HL-60 (cell line): ENCODE data around the gene MANBA.

Experiments
- DNase-seq, 2 experiments: peaks; one replicate each; pipeline ENCODE4 v3.0.0-alpha.2; 2010 to 2020; ENCODE audit warnings: low read depth in 1 of 2, low spot score in 1 of 2
- H3K27ac ChIP-seq: fragments of 250-450 bp; sonication (Bioruptor Pico); replicated peaks from 2 replicates; pipeline ENCODE4 v1.5.1; 2020; ENCODE audit warnings: mild to moderate bottlenecking, moderate library complexity
- H3K27me3 ChIP-seq: fragments of 250-450 bp; sonication (Bioruptor Pico); 2 replicates; pipeline ENCODE4 v1.5.1; 2021; ENCODE audit warnings: mild to moderate bottlenecking, moderate library complexity; ENCODE audit not compliant: insufficient read depth, poor library complexity, severe bottlenecking
- H3K4me3 ChIP-seq: replicated peaks from 2 replicates; pipeline ENCODE4 v1.5.1; 2011; ENCODE audit warnings: mild to moderate bottlenecking, control low read depth, low read length; ENCODE audit not compliant: insufficient read depth
- CTCF ChIP-seq: IDR thresholded peaks from one replicate; pipeline ENCODE4 v1.5.1; 2011; ENCODE audit warnings: low read length, control low read depth, inconsistent platforms; ENCODE audit not compliant: insufficient read depth
- GABPA ChIP-seq: IDR thresholded peaks from 2 replicates; pipeline ENCODE4 v1.6.1; 2012; ENCODE audit warnings: low read depth
- POLR2AphosphoS5 ChIP-seq: IDR thresholded peaks from 2 replicates; pipeline ENCODE4 v1.6.1; 2012; ENCODE audit warnings: low read depth
- REST ChIP-seq: IDR thresholded peaks from 2 replicates; pipeline ENCODE4 v1.6.1; 2012; ENCODE audit warnings: low read depth; ENCODE audit not compliant: insufficient replicate concordance
- SPI1 ChIP-seq: IDR thresholded peaks from 2 replicates; pipeline ENCODE4 v1.6.1; 2012; ENCODE audit warnings: low read depth, mild to moderate bottlenecking, borderline replicate concordance

The MANBA gene

GRCh38 chr4:102667001-102667400, 93.8 kb downstream of the MANBA start:
- no peak overlapping the region for H3K27ac ChIP-seq
- no peak for DNase-seq
- H3K27me3 ChIP-seq, result no peaks in the 10 kb centered on the region
- H3K4me3 ChIP-seq, result no peak overlapping the region
- TF ChIP-seq GABPA, result no peak
- TF ChIP-seq REST, result no peak
- TF ChIP-seq POLR2AphosphoS5, result no peak
- TF ChIP-seq SPI1, result no peak
- TF ChIP-seq CTCF, result no peak

GRCh38 chr4:102665527-102665926, 95.2 kb downstream of the MANBA start:
- TF ChIP-seq REST (no peak), GABPA (no peak), POLR2AphosphoS5 (no peak), CTCF (no peak), SPI1 (no peak)
- no peak for DNase-seq
- no peaks in the 10 kb centered on the region for H3K27me3 ChIP-seq
- no peak overlapping the region for H3K27ac ChIP-seq
- no peak overlapping the region for H3K4me3 ChIP-seq

GRCh38 chr4:102663073-102663472, 97.7 kb downstream of the MANBA start:
- Histone ChIP-seq H3K27ac (no peak overlapping the region), H3K4me3 (no peak overlapping the region), H3K27me3 (no peaks in the 10 kb centered on the region)
- TF ChIP-seq GABPA, result no peak
- TF ChIP-seq POLR2AphosphoS5, result no peak
- no peak for DNase-seq

GRCh38 chr4:102657206-102657605, 103.6 kb downstream of the MANBA start:
- Histone ChIP-seq H3K4me3 (no peak overlapping the region), H3K27ac (no peak overlapping the region), H3K27me3 (no peaks in the 10 kb centered on the region)
- TF ChIP-seq SPI1 (no peak), REST (no peak), GABPA (no peak), POLR2AphosphoS5 (no peak), CTCF (no peak)
- DNase-seq, result no peak
